ENCODE data around the gene INPP5J. TPM values are rescaled to one million over a fixed set of nuclear protein-coding genes. Genes with fewer than 3 reads are reported as not detected.
"Not testable (repeated sequence)": the region's sequence is repeated elsewhere in the genome, so short reads cannot be mapped to it uniquely, and the experiment has no call there.

INPP5J gene, protein sequence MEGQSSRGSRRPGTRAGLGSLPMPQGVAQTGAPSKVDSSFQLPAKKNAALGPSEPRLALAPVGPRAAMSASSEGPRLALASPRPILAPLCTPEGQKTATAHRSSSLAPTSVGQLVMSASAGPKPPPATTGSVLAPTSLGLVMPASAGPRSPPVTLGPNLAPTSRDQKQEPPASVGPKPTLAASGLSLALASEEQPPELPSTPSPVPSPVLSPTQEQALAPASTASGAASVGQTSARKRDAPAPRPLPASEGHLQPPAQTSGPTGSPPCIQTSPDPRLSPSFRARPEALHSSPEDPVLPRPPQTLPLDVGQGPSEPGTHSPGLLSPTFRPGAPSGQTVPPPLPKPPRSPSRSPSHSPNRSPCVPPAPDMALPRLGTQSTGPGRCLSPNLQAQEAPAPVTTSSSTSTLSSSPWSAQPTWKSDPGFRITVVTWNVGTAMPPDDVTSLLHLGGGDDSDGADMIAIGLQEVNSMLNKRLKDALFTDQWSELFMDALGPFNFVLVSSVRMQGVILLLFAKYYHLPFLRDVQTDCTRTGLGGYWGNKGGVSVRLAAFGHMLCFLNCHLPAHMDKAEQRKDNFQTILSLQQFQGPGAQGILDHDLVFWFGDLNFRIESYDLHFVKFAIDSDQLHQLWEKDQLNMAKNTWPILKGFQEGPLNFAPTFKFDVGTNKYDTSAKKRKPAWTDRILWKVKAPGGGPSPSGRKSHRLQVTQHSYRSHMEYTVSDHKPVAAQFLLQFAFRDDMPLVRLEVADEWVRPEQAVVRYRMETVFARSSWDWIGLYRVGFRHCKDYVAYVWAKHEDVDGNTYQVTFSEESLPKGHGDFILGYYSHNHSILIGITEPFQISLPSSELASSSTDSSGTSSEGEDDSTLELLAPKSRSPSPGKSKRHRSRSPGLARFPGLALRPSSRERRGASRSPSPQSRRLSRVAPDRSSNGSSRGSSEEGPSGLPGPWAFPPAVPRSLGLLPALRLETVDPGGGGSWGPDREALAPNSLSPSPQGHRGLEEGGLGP
- not detected in 2 replicates for total RNA-seq (2014; rRNA removed; shearing (Covaris generic); ENCODE audit: low replicate concordance)

DNA sequence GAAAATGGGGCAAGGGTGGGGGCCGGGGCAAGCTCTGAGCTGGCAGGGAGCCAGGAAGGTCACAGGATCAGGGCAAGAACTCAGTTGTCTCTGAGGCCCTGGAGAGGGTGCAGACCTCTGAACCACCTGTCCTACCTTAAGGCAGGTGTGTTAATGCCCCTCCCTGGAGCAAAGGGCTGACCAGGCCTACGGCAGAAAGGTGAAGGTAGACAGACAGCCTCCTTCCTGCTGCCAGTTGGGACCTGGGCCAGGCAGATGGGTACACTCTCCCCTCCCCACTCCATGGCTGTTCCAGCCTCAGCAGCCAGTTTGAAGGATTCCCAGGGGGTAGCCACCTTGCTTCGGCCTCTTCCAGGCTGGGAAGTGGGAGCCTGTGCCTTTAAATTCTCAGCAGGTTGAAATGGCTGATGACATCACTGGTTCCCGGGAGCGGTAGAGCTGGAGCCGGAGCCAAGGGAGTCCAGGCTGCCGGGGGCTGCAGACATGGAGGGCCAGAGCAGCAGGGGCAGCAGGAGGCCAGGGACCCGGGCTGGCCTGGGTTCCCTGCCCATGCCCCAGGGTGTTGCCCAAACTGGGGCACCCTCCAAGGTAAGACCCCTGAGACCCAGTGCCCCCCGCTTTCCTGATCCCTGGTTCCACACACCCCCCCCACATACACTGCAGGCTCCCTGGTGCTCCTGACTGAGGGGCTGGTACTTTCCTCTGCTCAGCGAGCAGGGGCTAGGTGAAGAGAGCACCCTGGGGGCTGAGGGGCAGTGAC is at the start of gene INPP5J:
TSS of gene INPP5J (plus strand) at position 435 of the 760 bp plus-strand sequence. CDS start at position 484, 49 bp downstream.
- H3K36me3 ChIP-seq = no peaks in the 10 kb centered on the region
- H3K9me3 ChIP-seq = no peaks in the 10 kb centered on the region
- H3K27me3 ChIP-seq = no peaks in the 10 kb centered on the region; the same call in 1 of the 2 replicates
- DNase-seq = no peak
- no peak within 1 kb of the TSS for H3K4me3 ChIP-seq

DNA sequence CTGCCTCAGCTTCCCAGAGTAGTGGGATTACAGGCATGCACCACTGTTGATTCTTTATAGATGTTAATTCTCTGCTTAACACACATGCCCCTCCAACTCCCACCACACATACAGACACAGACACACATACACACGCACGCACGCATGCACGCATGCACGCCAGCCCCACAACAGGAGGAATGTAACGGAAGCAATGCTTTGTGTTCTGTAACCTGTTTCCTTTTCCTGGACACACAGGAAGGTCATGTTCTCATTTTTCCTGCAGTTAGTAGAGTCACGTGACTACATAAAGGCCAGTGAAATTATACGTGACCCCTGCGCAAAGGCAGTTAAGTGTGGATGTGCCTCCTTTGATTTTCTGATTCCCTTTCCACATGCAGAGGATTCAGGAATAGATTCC is 49.6 kb upstream of the INPP5J start:
- DNase-seq, H3K9me3 ChIP-seq, H3K4me3 ChIP-seq, H3K27me3 ChIP-seq, H3K36me3 ChIP-seq: not testable (repeated sequence)

DNA sequence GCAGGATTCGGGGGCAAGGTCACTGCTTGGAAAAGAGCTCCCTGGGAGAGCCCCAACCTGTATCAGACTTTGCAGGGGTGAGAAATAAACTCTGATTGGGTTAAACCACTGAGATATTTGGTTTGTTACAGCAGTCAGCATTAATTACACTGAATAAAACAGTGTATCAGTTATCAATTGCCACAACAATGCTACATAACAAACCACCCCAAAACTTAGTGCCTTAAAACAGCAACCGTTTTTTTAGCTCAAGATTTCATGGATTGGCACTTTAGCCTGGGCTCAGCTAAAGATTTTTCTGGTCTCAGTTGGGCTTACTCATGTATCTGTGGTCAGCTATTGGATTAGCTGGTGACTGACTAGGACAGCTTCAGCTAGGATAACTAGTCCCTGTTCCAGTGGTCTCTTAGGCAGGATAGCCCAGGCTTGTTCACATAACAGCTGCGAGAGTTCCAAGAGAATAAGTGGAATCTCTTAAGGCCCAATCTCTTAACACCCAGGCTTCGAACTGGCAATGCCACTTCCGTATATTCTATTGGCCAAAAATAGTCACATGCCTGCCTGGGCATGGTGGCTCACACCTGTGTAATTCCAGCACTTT is 49.1 kb upstream of the INPP5J start:
- not testable (repeated sequence) for DNase-seq, H3K9me3 ChIP-seq, H3K4me3 ChIP-seq, H3K36me3 ChIP-seq, H3K27me3 ChIP-seq

DNA sequence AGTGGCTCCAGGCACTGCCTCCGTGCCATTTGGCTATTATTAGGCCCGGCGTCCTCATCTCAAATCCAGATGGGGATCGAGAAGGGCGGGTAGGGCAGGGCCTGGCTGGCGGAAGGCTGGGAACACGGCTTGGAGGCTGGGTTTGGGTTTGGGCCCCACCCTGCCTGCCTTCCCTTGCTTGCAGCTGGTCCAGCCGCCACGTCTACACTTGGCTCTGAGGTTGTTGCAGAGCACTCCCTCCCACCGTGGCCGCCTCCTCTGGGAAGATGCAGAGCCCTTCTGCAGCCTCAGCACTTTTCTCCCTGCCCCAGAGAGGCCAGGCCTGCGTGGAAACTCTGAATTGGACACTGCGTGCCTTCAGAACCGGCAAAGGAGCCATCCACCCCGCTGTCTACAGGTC is 46.8 kb upstream of the INPP5J start:
- Histone ChIP-seq H3K36me3 (no peaks in the 10 kb centered on the region), H3K27me3 (no peaks in the 10 kb centered on the region), H3K9me3 (no peaks in the 10 kb centered on the region), H3K4me3 (no peak overlapping the region)
- peak; percentile 91 for DNase-seq

DNA sequence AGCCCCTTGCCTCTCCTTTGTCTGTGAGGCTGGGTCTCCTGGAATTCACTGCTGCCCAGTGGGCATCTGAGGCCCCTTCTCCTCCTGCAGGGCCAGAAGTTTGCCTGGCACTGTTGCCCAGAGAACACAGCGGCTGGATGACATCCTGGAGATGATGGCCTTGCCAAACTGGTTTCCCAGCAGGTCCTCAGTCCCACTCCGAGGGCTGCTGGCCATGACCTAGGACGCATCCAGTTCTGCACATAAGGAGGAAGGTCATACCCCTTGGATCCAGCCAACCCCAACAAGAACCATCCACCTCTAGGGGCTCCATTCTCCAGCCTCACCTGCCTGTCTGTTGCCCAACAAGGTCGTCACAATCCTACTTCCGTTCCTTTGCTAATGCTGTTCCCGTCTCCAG is 45.1 kb upstream of the INPP5J start:
- Histone ChIP-seq H3K36me3 (peaks cover 4% of the 10 kb centered on the region; the same call in 1 of the 2 replicates), H3K4me3 (no peak overlapping the region), H3K27me3 (no peaks in the 10 kb centered on the region), H3K9me3 (no peaks in the 10 kb centered on the region)
- no peak for DNase-seq

DNA sequence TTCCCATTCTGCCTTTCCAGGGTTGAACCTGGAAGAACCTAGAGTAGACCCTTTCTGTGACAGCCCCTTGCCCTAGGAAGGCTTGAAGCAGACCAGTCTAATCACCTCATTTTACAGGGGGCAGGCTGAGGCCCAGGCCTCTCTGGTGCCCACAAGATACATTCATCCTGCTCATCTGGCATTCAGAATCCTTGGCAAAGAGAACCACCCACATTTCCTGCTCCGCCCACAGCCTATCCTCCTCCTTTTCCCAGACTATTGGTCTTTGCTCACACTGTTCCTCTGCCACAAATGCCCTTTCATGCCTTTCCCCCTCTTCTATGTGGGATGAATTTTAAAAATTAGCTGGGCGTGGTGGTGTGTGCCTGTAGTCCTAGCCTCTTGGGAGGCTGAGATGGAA is 44.4 kb upstream of the INPP5J start:
- H3K4me3 ChIP-seq, H3K9me3 ChIP-seq, H3K27me3 ChIP-seq: not testable (repeated sequence)
- DNase-seq = peak; percentile 65
- H3K36me3 ChIP-seq = peaks cover 11% of the 10 kb centered on the region

DNA sequence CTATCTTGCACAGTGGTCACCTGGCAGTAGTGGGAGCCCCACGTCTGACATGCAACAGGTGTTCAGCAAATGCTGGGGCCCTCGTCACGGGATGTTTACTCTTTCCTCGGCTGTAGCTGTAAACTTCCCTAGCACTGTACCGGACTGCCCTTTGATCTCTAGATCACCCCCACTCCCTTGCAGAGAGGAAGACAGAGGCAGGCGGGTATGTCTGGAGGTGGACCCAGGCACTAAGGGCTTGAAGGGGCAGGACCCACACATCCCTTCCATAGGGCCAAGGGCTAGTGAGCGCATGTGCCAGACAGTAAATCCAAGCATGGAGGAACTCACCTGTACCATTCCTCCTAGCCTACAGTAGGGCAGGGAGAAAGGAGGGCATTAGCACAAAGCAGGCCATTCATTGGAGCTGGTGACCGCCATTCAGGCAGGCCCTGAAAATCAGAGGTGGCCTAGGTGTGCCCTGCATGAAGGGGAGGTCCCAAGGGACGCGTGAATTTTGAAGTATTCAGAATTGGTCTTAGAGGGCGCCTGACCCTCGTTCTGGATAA is 43.6 kb upstream of the INPP5J start:
- Histone ChIP-seq H3K27me3 (no peaks in the 10 kb centered on the region), H3K9me3 (no peaks in the 10 kb centered on the region), H3K36me3 (peaks cover 19% of the 10 kb centered on the region), H3K4me3 (no peak overlapping the region)
- no peak for DNase-seq

DNA sequence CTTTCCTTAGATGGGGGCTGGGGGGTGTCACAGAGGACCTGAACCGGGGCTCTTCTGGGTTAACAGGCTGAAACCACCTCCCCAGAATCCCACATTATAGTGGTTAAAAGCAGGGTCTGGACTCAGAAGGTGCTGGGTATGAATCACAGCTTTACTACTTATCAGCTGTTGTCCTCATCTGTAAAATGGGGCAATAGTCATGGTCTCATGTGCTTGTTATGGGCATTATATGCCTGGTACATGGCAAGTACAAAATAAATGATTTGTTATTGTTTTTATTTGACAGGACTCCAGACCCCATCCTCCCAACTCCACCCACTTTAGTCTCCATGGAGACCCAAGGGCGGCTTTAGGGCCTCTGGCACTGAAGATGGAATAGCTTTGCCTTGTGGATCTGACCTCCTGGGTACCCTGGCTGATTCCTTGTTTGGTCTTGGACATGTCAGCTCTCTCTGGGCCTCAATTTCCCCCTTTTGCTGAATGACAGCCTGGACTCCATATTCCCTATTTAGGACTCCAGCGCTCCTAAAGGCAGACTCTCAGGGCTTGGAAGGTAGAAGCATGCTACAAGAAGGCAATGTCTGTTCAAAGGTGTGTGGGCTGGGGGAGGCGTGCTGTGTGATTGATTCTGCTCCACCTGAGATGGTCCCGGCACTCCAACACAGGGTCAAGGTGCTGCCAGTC is 42.5 kb upstream of the INPP5J start:
- H3K4me3 ChIP-seq = peak overlapping the region; percentile 63
- peaks cover 22% of the 10 kb centered on the region for H3K36me3 ChIP-seq
- no peak for DNase-seq
- no peaks in the 10 kb centered on the region for H3K27me3 ChIP-seq
- no peaks in the 10 kb centered on the region for H3K9me3 ChIP-seq

DNA sequence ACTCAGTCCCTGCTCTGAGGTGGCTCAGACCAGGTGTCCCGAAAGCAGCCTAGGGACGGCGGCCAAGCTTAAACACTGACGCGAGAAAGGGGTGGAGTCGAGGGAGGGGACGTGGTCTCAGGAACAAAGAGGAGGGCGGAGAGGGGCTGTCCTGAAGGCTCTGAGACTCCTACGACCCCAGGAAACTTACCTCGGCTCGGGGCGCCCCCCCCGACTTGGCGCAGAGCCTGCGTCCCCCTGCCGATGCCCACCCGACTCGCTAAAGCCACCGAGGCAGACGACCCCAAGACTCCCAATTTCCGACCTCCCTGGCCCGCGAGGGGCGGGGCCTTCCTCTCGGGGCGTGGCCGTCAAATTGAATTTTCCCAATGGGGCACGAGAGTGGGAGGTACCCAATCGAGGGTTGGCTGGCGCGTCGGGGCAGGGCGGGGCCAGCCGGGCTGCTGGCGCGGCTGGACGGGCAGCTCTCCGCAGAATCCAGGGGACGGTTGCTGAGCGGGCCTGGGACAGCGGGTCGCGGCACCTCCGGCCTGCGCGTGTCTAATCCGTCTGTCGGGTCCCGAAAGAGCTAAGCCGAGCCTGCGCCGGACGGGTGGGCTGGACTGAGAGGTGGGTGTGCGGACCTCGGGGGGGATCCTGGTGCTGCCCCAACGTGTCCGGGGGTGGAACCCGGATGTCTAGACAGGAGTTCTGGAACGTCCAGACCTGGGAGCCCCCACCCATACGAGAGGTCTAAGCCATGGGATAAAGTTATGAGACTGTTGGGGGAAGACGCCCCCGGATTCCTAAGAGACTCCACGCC is 41.7 kb upstream of the INPP5J start, which contains the start of gene SMTN:
TSS of gene SMTN (plus strand) at position 471 of the 802 bp plus-strand sequence. CDS start 1,941 bp downstream, outside the sequence.
- DNase-seq = peak; percentile 89
- Histone ChIP-seq H3K4me3 (peak within 1 kb of the TSS; percentile 63), H3K9me3 (no peaks in the 10 kb centered on the region), H3K36me3 (peaks cover 24% of the 10 kb centered on the region), H3K27me3 (no peaks in the 10 kb centered on the region)

DNA sequence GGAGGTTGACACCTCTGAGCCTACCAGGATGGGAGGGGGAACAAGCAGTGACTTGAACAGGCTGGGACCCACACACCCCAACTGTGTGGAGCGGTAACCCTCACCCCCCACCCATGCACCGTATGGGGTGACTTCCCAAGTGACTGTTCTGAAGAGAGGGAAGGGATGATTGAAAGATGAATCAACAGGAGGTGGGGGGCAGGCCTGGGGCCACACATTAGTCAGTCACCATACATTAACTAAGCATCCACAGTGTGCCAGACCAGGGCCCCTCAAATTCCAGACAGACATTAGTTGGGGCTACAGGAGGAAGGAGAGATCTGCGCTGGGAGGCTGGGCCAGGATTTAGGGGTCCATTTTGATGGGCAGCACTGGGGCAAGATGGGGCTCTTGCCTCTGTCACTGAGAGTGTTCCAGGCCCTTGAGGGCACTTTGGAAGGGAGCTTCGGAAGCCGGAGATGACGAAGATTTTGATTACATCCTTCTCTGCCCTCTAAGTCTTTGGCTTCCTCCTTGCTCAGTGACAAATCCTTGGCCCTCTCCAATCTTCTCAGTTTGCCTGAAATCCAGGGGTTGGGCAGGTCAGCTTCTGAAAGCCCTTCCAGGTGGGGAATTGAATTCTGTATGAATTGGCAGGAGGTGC is 40.7 kb upstream of the INPP5J start:
- peak overlapping the region; percentile 63 for H3K4me3 ChIP-seq
- no peaks in the 10 kb centered on the region for H3K9me3 ChIP-seq
- no peaks in the 10 kb centered on the region for H3K27me3 ChIP-seq
- peak; percentile 62 for DNase-seq
- H3K36me3 ChIP-seq = peaks cover 28% of the 10 kb centered on the region

DNA sequence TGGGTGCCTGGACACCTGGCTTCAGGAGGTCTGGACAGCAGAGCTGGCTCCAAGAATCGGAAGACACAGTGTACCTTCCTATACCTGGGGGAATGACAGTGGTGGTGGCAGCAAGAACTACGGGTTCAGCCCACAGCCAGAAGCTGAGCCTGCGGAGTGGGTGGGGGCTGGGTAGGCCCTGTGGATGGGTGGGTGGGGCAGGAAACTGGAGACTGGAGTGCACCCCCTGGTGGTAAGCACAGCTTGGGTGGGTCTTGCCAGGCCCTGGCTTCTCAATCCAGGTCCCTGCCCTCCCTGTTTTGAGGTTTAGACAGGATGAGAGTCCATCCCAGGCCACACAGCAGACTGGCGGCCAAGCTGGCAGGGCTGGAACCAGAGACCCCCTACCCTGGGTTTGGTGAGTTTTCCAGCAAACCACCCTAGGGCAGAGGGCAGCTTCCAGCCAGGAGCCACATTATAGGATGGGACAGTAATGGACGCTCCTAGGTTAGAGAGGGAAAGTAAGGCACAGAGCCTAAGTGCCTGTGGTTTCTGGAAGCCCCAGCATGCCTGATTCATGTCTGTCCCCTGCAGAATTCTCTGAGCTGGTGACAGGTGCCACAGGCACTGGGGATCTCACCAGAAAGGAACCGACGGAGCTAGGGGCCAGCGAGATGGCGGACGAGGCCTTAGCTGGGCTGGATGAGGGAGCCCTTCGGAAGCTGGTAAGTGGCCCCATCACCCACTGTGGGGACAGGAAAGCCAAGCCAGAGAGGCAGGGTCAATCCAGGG is 40.0 kb upstream of the INPP5J start:
- no peaks in the 10 kb centered on the region for H3K27me3 ChIP-seq
- H3K9me3 ChIP-seq = no peaks in the 10 kb centered on the region
- peaks cover 33% of the 10 kb centered on the region for H3K36me3 ChIP-seq
- peak; percentile 55 for DNase-seq
- H3K4me3 ChIP-seq = peak overlapping the region; percentile 63

DNA sequence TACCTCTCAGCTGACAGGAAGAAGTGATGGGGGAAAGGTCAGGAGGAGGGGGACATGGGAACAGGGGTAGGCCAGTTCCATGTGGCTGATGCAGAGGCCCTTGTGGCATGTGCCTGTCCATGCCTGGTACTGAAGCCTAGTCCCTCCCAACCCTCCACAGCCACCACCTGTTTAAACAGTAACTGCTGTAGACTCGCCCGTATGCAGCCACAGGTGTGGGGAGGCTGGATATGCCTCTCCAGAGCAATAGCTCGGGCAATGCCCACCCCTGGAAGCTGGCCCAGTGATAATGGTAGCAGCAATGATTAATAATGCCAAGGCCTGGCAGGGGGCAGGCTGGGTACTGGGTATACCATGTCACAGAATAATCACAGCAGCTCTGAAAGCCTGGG is 39.4 kb upstream of the INPP5J start:
- no peak for DNase-seq
- H3K36me3 ChIP-seq = peaks cover 38% of the 10 kb centered on the region
- H3K9me3 ChIP-seq = no peaks in the 10 kb centered on the region
- no peak overlapping the region for H3K4me3 ChIP-seq
- H3K27me3 ChIP-seq = no peaks in the 10 kb centered on the region

DNA sequence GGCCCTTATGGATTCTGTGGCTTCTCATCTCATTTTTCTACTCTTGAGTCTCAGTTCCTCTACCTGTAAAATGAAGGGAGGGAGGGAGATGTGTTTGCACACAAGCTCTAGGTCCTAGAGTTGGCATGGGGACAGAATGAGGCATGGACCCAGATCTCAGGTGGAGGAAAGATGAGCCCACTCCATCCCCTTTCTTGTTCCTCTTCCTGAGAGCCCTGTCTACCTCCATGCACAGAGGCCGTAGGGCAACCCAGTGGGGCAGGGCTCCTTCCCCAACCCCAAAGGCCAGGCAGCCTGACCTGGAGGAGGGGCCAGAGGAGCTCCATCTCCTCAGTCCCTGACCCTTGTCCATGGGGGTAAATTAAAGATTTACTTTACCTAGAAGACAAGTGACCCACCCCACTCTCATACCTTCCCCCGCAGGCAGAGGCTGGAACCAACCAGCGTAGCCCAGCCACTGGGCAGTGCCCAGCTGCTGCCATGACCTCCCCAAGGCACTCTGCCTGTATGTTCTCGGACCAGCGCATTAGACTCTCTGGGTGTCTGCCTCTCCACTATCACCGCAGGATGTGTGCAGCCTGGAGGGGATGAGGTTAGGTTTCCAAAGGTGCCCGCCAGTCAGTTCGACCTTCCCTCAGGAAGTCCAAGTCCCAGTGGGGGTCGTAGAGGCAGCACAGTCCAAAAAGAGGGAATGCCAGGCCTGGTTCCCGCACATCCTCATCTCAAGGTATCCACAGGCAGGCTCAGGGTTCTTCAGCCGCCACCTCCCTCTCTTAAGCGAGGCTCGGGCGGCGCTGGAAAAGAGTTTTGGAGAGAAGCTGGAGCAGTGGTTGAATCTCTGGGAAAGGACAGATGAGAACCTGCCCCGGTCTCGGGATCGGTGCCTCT is 38.6 kb upstream of the INPP5J start:
- no peaks in the 10 kb centered on the region for H3K9me3 ChIP-seq
- H3K36me3 ChIP-seq = peaks cover 45% of the 10 kb centered on the region
- no peak for DNase-seq
- H3K4me3 ChIP-seq = no peak overlapping the region
- no peaks in the 10 kb centered on the region for H3K27me3 ChIP-seq

Measured in MG63 (cell line).